NCI-H82 treated with DMSO at 0.1 percent for 48 hours (cell line): ENCODE results near the gene CXCR5.

ENCODE experiments used
- DNase-seq: peaks from one replicate; lab custom pipeline; 2025; ENCODE audit not compliant: unreplicated experiment; lab: John Stamatoyannopoulos, UW

Gene CXCR5

DNA sequence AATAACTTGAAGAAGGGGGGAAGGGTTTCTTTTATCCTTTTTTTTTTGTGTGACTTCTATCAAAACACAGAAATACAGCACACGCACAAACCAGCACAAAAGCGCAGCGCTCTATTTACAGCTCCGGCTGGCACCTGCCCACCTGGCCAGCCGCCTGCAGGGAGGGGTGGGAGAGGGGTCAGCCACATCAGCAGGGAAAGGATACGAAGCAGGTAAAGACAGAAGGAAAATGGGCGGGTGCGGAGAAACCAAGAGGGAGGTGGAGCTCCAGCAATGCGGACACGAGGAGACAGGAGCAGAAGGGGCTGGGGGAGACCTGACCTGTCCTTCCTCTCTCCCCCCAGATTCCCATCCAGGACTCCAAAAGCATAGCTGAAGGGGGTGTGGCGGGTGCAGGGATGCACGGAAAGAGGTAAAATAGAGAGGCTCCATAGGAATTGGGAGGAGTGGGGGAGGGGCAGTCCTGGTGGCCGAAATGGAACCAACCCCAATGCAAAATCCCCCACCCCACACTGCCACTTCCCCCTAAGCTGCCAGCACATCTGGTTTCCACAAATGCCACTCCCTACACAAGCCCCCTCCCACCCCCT, 14.1 kb downstream of the CXCR5 start:
- DNase-seq = no peak

DNA sequence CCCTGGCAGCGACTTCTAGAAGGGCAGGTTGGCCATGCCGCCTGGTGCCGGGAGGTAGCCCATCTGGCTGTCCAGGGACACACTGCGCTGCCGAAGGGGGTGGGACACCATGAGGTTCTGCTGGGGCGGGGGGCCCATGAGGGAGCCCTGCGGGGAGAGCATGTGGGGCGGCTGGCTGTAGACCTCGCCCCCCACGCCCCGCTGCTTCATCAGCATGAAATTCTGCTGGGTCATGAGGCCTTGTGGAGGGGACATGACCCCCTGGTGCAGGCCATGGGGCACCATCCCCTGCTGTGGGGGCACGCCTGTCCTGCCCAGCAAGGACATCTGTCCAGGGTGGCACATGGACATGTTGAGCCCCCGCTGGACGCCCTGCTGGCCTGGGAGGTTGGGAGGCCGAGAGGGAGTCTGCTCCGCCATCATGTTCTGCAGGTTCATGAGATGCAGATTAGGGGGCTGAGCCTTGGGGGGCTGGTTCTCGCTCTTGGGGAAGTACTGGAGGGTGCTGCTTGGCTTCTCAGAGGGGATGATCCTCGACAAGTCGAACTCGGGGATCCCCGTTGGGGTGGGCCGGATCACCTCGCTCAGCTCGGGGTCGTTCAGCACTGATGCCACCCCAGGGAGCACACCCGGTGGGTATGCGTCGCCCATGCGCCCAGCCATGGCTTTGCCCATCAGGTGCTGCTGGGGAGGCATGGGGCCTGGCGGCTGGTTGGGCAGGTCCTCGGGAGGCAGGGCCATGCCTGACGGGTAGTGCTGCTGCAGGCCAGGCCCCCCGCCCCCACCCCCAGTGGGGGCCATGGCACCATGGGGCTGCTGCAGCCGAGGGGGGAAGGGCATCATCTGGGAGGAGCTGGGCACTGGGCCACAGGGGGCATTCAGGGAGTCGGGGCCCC, 15.0 kb downstream of the CXCR5 start:
- no peak for DNase-seq

DNA sequence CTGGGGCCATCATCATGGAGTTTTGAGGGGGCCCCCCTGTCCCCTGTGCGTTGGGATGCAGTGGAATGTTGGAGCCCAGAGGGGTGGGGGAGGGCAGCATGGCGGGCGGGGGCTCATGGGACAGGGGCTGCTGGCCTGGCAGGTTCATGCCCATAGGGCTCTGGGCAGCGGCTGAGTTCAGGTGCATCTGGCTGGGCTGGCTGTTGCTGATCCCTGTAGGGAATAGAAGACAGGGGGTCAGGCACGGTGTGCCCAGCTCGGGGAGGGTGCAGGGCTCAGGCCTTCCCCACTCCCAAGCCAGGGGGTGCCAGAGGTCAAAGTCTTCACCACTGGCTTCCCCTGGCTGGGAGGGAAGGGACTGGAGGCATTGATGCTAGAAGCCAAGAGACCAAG, 15.6 kb downstream of the CXCR5 start:
- DNase-seq = no peak

DNA sequence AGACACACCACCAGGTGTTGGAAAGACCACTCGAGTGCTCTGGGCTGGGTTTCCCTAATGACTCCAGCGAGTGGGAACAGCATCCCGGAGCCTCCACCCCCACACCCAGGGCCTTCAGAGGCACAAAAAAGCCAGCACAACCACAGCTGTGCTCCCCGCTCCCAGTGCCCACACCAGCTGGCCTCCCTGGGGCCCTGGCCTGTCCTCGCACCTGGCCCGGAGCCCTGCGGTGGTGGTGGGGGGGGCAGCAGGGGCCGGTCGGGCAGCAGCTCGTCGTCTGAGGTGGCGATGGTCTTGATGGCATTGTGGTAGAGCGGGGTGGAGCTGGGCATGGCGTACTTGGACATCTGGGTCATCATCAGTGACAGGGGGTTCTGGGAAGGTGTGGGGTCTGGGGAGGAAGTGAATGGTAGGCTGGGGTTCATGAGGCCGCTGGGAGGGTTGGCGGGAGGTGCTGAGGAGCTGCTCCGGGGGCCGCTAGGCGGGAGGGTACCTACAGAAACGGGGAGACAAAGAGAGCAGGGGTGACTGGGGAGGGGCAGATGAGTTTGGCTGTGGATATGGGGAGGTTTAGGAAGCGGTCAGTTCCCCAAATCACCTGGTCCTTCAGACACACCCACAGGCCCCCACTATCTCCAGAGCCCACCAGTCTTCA, 16.1 kb downstream of the CXCR5 start:
- DNase-seq = no peak

DNA sequence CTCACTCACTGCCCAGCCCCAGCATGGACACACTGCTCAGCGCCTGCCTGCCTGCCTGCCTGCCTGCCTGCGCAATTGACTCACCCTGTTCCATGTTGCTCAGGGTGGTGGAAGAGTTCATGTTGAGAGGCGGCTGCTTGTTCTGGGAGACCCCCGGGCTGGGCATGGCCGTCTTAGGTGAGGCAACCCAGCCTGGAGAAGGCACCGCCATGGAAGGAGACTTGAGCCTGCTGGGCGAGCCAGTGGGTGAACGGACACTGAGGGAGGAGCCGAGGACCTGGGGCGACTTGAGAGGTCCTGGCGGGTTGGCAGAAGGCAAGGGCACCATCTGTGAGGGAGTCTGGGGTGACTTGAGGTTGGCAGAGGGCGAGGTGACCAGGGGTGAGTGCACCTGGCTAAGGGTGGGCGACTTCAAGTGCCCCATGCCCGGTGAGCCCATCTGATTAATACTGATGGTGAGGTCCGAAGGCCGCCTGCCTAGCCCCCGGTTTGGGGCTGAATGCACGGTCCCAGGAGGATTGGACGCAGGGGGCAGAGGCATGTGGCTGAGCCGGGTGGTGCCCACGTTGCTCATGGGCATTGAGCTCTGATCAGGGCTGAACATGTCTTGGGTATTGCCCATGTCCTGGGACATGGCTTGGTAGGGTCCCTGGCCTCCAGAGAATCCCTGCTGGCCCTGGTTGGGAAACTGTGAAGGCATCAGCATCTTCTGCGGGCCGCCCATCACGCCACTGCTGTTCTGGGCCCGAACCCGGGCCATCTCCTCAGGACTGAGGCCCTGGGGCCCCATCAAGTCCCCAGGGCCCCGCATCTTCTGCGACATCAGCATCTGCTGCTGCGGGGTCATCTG, 17.1 kb downstream of the CXCR5 start:
- no peak for DNase-seq

DNA sequence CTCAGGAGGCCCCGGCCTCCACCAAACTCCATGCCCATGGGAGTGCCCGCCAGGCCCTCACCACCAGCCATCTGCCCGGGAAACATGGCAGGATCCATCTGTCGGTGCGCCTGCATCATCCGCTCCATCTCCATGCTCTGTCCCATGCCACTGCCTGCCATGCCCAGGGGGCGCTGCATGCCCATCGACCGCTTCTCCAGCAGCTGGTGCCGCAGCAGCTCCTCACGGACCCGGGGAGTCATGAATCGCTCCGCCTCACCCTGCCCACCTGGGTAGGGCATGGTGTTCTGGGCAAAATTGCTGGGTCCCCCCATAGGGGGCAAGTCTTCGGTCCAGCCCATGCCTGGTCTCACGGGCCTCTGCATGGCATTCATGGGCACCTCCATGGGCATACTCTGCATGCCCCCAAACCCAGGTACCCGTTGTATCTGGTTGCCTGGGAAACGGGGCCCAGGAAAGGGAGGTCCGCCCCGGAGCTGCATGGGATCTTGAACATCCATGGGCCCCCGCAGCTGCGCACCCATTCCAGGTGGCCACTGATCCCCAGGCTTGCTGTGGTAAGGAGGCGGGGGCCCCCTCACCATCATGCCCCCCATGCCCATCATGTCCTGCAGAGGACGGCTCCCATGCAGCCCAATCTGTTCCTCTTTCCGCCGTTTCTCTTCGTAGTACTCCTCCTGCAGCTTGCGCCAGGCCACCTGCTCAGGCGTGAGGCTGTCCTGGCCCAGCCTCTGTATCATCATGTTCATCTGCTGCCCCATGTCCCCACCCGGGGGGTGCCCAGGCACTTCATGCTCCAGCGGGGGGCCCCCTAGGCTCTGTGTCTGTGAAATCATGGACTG, 18.0 kb downstream of the CXCR5 start:
- DNase-seq = no peak

DNA sequence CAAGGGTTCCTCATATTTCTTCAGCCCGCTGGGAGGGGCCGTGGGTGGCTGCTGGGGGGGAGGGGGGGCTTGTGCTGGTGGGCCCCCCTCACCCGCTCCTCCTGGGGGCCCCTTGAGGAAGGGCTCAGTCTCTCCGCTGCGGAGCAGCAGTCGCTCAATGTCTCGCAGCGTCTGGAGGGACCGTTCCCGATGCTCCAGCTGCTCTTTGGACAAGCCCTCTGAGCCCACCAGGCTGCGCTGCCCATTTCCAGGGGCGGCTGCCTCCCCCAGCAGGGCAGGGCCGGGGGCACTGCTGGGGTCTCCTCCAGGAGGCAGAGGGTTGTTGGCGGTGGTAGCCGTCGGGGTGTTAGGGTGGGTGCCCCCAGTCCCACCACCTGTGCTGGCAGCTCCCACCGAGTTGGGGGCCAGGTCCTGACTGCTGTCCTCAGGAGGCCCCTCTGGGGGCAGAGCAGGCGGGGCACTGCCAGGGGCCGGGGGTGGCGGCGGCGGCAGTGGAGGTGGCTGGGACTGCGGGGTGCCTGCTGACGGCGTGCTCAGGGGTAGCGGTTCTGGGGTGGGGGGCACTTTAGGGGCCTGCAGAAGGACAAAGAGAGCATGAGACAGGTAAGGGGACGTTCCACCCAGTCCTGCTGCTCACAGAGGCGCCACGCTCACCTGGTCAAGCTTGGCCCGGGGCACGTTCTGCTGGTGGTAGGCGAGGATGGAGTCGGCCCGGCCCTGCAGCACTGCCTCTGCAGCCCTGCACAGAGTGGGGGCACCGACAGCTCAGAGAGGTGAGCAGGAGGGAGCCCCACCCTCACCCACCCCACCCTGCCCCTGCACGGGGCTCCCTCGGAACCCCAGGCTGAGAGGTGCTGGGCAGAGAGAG, 18.9 kb downstream of the CXCR5 start:
- DNase-seq = no peak

DNA sequence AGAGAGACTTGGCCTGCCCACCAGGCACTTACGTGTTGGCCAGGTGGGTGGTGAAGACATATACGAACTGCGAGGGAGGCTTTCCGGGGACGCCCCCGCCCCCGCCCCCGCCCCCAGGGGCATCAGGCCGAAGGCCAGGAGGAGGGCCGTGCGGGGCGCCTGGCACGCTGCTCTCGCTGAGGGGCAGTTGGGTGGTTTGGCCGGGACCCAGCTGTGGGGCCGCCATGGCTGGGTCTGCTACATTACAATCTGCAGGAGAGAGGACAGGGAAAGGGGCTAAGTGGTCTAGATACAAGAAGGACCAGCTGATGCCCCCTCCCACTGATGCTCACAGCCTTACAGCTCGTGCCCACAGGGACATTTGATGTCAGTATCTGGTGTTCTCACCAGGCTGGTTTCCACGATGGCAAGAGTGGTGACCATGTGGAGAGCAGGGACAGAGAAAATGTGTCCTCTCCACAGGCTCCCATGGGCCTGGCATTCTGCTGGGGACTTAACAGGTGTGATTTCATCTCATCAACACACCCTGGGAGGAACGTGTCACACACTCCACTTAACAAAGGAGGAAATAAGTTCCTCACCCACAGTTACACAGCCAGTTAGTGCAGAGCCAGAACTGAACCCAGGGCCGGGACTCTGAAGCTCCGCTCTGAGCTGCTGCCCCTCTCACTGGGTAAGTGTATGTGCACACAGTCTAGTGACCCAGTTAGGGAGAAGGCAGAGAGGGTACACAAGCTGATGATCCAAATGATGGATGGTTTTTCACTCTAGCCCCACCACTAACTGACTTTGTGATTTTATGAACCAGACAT, 19.7 kb downstream of the CXCR5 start:
- DNase-seq = no peak

DNA sequence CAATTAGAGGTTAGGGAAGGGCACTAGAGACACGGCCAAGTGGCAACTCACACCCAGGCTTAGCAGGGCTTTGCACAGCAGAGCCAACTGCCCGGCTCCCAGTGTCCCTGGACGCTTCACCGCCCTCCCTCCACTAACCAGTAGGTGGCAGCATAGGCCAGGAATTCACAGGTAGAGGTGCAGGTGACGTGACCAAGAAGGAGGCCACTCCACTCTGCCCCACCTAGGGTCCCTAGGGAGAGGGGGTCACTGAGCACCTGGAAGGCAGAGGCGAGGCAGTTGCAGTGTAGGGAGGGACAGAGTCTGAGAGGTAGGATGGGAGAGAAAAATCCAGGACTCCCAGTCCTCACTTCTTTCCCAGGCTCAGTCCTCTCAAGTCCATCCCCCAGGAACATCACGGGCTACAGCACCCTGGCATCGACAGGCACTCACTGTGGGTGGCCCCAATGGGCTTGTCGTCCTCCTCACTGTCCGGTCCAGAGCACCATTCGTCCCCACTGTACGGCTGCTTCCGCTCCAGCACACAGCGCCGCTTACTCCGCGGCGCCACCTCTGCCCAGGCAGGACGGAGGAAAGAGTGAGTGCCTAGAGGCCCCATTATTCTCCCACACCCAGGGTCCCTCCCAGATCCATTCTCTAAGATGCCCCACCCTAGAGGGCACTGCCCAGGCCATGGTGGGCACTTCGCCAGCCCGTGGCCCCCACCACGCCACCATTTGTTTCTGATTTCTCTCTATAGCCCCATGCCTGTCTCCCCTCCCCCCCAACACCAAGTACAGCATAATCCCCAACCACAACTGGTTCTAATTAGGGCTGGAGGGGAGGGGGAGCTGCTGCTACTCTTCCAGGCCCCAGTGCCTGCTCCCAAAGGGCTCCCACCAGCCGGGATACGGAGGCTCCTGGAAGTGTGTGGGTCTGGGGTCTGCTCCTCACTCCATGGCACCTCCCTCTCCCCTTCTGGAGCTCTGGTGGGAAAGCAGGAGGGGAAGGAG, 23.7 kb downstream of the CXCR5 start:
- DNase-seq = peak; percentile 65

DNA sequence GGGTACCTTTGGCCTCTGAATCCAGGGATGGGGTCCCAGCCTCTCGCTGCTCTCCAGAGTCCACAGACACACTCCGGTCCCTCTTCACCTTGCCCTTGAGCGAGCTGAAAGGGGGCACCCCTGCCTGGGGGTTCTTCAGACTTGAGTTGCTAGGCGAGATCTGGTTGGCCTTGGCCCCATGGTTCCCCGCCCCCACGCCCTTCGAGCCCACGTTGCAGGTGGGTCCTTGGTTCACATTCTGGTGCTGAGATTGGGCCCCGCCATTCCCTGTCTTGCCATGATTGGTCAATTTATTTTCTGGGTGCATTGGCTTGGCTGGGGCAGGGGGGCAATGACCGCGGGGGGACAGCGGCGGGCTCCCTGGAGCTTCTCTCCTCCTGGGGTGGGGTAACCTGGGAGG, 24.6 kb downstream of the CXCR5 start:
- no peak for DNase-seq

DNA sequence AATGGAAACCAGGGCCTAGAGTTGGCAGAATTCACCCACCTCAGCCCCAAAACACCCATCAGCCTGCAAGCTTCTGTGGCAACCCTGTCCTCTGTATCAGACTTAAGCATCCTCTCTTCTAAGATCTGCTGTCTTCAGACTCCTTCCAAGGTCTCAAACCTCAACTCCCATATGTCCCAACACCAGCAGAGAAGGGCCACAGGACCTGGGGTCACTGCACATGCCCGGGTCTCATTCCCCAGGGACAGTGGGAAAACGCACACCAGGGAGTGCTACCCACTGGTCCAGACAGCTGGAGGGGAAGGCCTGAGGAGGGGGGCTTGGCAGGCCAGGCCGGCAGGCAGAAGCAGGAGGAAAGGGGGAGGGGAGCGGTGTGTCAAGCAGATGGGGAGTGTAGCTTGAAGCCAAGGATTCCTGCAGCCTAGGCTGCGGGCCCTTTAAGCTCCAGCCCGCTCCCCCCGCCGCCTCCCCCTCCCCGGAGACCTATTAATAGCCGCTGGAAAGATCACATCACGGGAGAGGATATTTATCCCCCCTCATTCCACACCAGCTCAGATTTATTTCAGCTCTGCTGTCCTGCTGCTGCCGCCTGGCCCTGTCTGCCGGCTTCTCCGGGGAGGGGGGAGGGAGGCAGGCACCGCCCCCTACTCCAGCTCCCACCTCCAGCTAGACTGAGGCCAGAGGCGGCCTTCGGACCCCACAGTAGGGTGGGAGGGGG, 25.4 kb downstream of the CXCR5 start:
- DNase-seq = peak; percentile 91

DNA sequence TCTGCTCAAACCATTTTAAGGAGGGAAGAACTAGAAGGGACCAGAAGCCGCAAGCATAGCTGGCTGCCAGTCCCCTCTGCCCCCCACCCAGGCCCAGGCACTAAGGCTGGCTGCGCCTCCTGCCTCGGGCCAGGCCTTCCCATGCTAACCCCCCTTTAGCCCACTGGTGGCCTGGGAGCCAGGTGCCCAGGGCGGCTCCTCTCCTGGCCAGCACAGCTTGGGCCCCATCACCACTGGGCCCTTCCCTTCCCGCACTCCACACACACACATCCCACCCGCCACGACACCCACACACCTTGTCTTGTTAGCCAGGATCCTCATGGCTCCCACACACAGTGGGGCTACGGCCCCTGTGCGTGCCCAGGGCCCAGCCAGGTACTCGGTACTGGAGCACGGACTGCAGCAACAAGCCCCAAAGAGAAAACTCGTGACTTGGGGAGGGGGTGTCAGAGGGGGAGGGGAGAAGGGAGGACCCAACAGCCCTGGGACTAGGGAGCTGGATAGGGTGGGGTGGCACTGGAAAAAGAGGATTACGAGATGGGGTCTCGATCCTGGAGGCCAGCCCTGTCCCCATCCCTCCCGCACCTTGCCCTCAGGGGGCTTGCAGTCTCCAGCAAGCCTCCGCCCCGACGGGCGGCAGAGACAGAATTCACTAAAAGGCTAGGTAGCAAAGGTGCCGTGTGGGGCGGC, 26.1 kb downstream of the CXCR5 start:
- DNase-seq = no peak

DNA sequence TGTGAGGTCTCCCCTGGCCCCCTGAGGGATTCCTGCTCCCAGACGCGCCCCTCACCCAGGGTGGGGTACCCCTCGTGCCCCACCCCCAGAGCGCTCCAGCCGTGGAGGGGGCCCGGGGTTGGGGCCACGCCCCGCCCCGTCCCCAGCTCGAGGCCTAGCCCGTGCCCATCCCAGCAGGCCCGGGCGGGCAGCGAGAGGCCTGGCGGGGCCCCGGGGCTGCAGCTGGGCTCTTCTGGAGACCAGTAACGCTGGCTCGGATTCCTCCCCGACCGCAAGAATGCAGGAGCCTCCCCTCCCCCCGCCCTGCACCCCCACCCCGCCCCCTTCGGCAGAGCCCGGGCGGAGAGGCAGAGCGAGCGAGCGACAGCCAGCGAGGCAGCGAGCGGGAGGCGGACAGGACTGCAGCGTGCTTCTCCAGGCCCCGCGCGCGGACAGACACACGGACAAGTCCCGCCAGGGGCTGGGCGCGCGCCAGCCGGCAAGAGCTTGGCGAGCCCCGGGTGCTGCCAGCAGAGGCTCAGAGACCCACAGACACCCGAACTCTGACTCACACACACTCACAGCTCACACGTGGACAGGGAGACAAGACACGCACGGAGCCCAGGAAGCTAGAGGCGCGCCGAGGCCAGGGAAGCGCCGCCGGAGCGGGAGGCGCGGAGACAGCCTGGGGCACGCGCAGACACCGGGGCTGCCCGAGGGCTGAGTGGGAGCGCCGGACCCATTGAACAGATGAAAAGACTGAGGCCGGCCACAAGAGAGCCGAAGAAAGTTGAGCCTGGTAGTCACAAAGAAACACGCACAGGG, 26.8 kb downstream of the CXCR5 start:
- no peak for DNase-seq

DNA sequence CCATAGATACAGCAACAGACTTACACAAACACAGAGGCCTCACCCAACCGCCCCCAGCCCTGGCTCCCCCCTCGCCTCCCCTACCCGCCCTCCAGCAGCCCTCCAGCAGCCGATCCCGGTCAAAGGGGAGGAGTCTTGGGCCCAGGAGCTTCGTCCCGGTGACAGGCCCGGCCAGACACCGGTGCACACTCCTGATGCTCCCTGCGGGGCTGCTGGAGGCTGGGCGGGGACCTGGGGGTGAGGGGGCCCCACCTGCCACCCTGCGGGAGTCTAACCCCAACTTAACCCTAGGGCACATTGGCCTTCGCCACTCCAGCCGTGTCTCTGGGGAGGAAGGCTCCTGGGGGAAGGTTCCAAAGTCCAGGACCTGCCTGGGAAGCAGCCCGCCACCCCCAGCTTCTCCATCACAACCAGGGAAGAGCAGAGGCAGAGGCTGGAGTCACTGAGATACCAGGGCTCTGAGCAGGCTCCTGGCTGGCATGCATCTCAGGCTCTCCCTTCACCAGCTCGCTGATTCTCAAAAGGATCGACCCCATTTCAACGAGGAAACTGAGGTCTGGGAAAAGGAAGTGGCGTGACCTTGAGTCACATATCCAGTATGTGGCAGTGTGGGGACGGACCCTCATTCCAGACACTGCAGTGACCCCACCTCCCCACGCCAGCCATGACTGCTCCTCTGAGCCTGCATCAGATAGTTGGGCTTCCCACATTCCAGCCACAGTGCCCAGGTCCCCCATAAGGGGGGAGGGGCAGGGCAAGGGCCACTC, 27.6 kb downstream of the CXCR5 start:
- no peak for DNase-seq
